Endothelial cell of umbilical vein (primary cell): ENCODE data around the gene RNF213. TPM values are rescaled to one million over a fixed set of nuclear protein-coding genes. Genes with fewer than 3 reads are reported as not detected.

Experiments used
- BruUV-seq: library from RNA; stranded (reverse); fragments of 400-500 nt; replicated peaks from 2 replicates; lab custom pipeline; 2021; lab: Mats Ljungman, UMichigan
- CTCF ChIA-PET: fragments of 300-600, 350-600 bp; sonication (Branson Sonifier 250); formaldehyde crosslinking; loops from one replicate; lab custom pipeline; 2021; ENCODE audit warnings: antibody characterized with exemption, inconsistent platforms; lab: Charles Lee
- POLR2A ChIA-PET: fragments of 300-600, 350-600 bp; sonication (Branson Sonifier 250); formaldehyde crosslinking; loops from one replicate; lab custom pipeline; 2021; ENCODE audit warnings: antibody characterized with exemption, inconsistent platforms; lab: Charles Lee
- DNase-seq: peaks from one replicate; pipeline ENCODE4 v3.0.0-alpha.2; 2011; ENCODE audit warnings: low read depth, low spot score
- FAIRE-seq: peaks from 2 replicates; lab custom pipeline; 2011; peaks lifted over from hg19 to GRCh38; lab: Jason Lieb, UNC
- H2AFZ ChIP-seq: 2 replicates; pipeline ENCODE4 v1.6.0; 2012; ENCODE audit warnings: low read depth, low read length, control low read depth, inconsistent platforms
- H3K27ac ChIP-seq: 2 replicates; pipeline ENCODE4 v1.5.1; 2011; ENCODE audit warnings: low read depth, mild to moderate bottlenecking, control low read depth, low read length, moderate library complexity; ENCODE audit not compliant: insufficient read depth
- H3K27me3 ChIP-seq, 2 experiments: 2 replicates each; pipeline versions ENCODE4 v1.6.0 to v1.6.1; 2011; ENCODE audit warnings: low read length in 2 of 2, mixed read lengths in 1 of 2; ENCODE audit not compliant: control insufficient read depth in 2 of 2, insufficient read depth in 2 of 2
- H3K36me3 ChIP-seq, 2 experiments: 2 replicates in 1 of 2; 3 replicates in 1 of 2; pipeline ENCODE4 v1.5.1; 2011; ENCODE audit warnings: low read length in 2 of 2, mild to moderate bottlenecking in 1 of 2, moderate library complexity in 1 of 2; ENCODE audit not compliant: control insufficient read depth in 2 of 2, insufficient read depth in 2 of 2; ENCODE audit errors: extremely low read depth in 1 of 2
- H3K4me1 ChIP-seq: 3 replicates; pipeline ENCODE4 v1.5.1; 2011; ENCODE audit warnings: mild to moderate bottlenecking, low read length; ENCODE audit not compliant: control insufficient read depth, insufficient read depth; ENCODE audit errors: extremely low read depth
- H3K4me2 ChIP-seq: 2 replicates; pipeline ENCODE4 v1.6.1; 2011; ENCODE audit warnings: low read length, control low read depth, mixed read lengths; ENCODE audit not compliant: insufficient read depth
- H3K4me3 ChIP-seq, 3 experiments: fragments of 200-600 bp in 1 of 3; sonication (generic), shearing (Covaris generic) in 1 of 3; replicated peaks in 1 of 3; 2 replicates each; pipeline ENCODE4 v1.5.1; 2011 to 2016; ENCODE audit warnings: control low read depth in 3 of 3, low read length in 3 of 3, mild to moderate bottlenecking in 2 of 3, inconsistent platforms in 1 of 3, low read depth in 1 of 3, moderate library complexity in 1 of 3; ENCODE audit not compliant: insufficient read depth in 1 of 3
- H3K79me2 ChIP-seq: 2 replicates; pipeline ENCODE4 v1.6.0; 2012; ENCODE audit warnings: low read length, inconsistent platforms; ENCODE audit not compliant: control insufficient read depth, insufficient read depth
- H3K9ac ChIP-seq: replicated peaks from 2 replicates; pipeline ENCODE3; 2011; ENCODE audit warnings: low read length, control low read depth; ENCODE audit not compliant: insufficient read depth; ENCODE audit errors: extremely low read depth
- H3K9me1 ChIP-seq: replicated peaks from 3 replicates; pipeline ENCODE4 v1.6.0; 2011; ENCODE audit warnings: mild to moderate bottlenecking, low read length; ENCODE audit not compliant: control insufficient read depth, insufficient read depth; ENCODE audit errors: extremely low read depth
- H3K9me3 ChIP-seq: replicated peaks from 2 replicates; pipeline ENCODE4 v1.5.1; 2012; ENCODE audit warnings: low read length, inconsistent platforms; ENCODE audit not compliant: control insufficient read depth, insufficient read depth
- H4K20me1 ChIP-seq: replicated peaks from 2 replicates; pipeline ENCODE3; 2011; ENCODE audit warnings: mild to moderate bottlenecking, low read length; ENCODE audit not compliant: control insufficient read depth, insufficient read depth; ENCODE audit errors: extremely low read depth
- EZH2 ChIP-seq: IDR thresholded peaks from 2 replicates; pipeline ENCODE4 v1.6.1; 2012; ENCODE audit warnings: borderline replicate concordance, low read depth, mild to moderate bottlenecking, moderate library complexity, low read length, inconsistent platforms; ENCODE audit not compliant: severe bottlenecking
- FOS ChIP-seq: IDR thresholded peaks from 2 replicates; pipeline ENCODE4 v1.6.1; 2011; ENCODE audit warnings: mild to moderate bottlenecking, low read length, moderate library complexity, borderline replicate concordance; ENCODE audit not compliant: insufficient read depth
- GATA2 ChIP-seq: IDR thresholded peaks from 2 replicates; pipeline ENCODE4 v1.7.0; 2011; ENCODE audit warnings: low read depth, mild to moderate bottlenecking, moderate library complexity, mixed read lengths, low read length; ENCODE audit not compliant: insufficient read length, insufficient read depth
- JUN ChIP-seq: IDR thresholded peaks from 2 replicates; pipeline ENCODE4 v1.6.1; 2011; ENCODE audit warnings: borderline replicate concordance, low read depth; ENCODE audit not compliant: insufficient read length, insufficient read depth
- MYC ChIP-seq: IDR thresholded peaks from one replicate; pipeline ENCODE4 v1.6.1; 2011; ENCODE audit warnings: mild to moderate bottlenecking, low read depth, low read length
- POLR2A ChIP-seq: IDR thresholded peaks from 2 replicates; pipeline ENCODE4 v1.6.1; 2012; ENCODE audit warnings: low read depth, mild to moderate bottlenecking, control low read depth, low read length
- POLR2AphosphoS5 ChIP-seq: IDR thresholded peaks from 2 replicates; pipeline ENCODE4 v1.6.1; 2012; ENCODE audit warnings: low read depth, mild to moderate bottlenecking, control low read depth, low read length, moderate library complexity; ENCODE audit not compliant: insufficient read depth
- dilution Hi-C: fragments of 300-500 bp; cut with MboI; formaldehyde crosslinking; loops from one replicate; pipeline ENCODE4 v1.15.0; 2019; ENCODE audit warnings: low sequenced_read_pairs; ENCODE audit not compliant: extremely low pct_ligation_motif_present
- intact Hi-C: fragments of 100-400 bp; cut with micrococcal nuclease; formaldehyde crosslinking; loops from one replicate; pipeline ENCODE4 v1.10.0; 2022
- polyA plus RNA-seq, 4 experiments: library from polyadenylated mRNA; depleted of rRNA in 3 of 4; stranded (reverse) in 3 of 4; unstranded in 1 of 4; fragments of >200 nt; gene quantifications; 2 replicates each; pipeline versions ENCODE4 v1.2.1 to v1.2.3, GENCODE V29; 2011 to 2012; ENCODE audit warnings: missing spikeins in 1 of 4
- total RNA-seq: library from RNA; stranded (reverse); gene quantifications from 2 replicates; pipeline ENCODE4 v1.2.3, GENCODE V29; 2021
- TF ChIP-seq, protein P1 (sequence below): IDR thresholded peaks from 2 replicates; pipeline ENCODE4 v1.6.1; 2011; ENCODE audit not compliant: insufficient read depth, insufficient read length
- TF ChIP-seq, protein P2 (sequence below), 2 donors: IDR thresholded peaks; 1 replicate in 1 of 2; 2 replicates in 1 of 2; pipeline ENCODE4 v1.5.1; 2011; ENCODE audit warnings: low read length in 2 of 2, mild to moderate bottlenecking in 2 of 2, moderate library complexity in 2 of 2, control low read depth in 1 of 2, inconsistent platforms in 1 of 2, low read depth in 1 of 2; ENCODE audit not compliant: insufficient read depth in 1 of 2; ENCODE audit errors: extremely low read depth in 1 of 2

The RNF213 gene
- total and polyA plus RNA-seq, 2 donors (not counting 3 experiments of a cell fraction or from before 2014, with no cell fraction given), result 36.5 to 116 TPM

DNA sequence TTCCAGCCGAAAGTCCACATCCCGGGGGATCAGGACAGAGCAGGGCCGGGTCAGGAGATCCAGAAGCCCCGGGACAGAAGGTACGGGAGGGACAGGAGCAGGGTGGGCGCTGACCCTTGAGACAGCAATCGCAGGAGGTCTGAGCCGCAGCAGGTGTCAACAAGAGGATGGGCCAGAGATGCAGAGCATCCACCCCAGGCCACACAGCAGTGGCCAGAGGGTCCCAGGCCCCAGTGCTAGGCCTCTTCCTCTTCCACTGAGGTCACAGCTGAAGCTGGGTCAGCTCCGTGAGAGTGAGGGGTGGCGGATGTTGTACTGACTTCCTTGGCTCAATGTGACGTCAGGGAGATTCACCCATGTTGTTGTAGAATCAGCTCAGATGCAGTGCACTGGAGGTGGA, 8.7 kb upstream of the RNF213 start:
- Histone ChIP-seq H3K4me3 (no peak overlapping the region), H3K27ac (no peak overlapping the region), H3K27me3 (no peaks in the 10 kb centered on the region), H2AFZ (no peak overlapping the region), H3K36me3 (peaks cover 0 to 4% of the 10 kb centered on the region in 2 experiments), H3K9ac (no peak overlapping the region), H3K4me2 (no peak overlapping the region), H3K4me1 (peaks cover 17% of the 10 kb centered on the region), H3K9me3 (no peaks in the 10 kb centered on the region), H4K20me1 (no peaks in the 10 kb centered on the region), H3K9me1 (no peaks in the 10 kb centered on the region), H3K79me2 (no peaks in the 10 kb centered on the region)
- DNase-seq (no peak), FAIRE-seq (no peak)
- no TSS peak for BruUV-seq
- intact Hi-C loops, result no loop called here
- ChIA-PET CTCF (interaction anchor here (1.0 kb wide), 1 partner anchor 56 kb away, joined by 7 read pairs; no protein-coding TSS in a partner anchor), POLR2A (no interaction called here)
- dilution Hi-C loops, result no loop called here
- TF ChIP-seq EZH2 (no peak), JUN (no peak), MYC (no peak), GATA2 (no peak), POLR2AphosphoS5 (no peak), POLR2A (no peak), FOS (no peak)
- TF ChIP-seq, protein P1, sequence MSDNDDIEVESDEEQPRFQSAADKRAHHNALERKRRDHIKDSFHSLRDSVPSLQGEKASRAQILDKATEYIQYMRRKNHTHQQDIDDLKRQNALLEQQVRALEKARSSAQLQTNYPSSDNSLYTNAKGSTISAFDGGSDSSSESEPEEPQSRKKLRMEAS, result no peak
- TF ChIP-seq, protein P2, sequence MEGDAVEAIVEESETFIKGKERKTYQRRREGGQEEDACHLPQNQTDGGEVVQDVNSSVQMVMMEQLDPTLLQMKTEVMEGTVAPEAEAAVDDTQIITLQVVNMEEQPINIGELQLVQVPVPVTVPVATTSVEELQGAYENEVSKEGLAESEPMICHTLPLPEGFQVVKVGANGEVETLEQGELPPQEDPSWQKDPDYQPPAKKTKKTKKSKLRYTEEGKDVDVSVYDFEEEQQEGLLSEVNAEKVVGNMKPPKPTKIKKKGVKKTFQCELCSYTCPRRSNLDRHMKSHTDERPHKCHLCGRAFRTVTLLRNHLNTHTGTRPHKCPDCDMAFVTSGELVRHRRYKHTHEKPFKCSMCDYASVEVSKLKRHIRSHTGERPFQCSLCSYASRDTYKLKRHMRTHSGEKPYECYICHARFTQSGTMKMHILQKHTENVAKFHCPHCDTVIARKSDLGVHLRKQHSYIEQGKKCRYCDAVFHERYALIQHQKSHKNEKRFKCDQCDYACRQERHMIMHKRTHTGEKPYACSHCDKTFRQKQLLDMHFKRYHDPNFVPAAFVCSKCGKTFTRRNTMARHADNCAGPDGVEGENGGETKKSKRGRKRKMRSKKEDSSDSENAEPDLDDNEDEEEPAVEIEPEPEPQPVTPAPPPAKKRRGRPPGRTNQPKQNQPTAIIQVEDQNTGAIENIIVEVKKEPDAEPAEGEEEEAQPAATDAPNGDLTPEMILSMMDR (IDR thresholded peaks at IDR 0.05; ENCODE audit: extremely low read depth in 1 of 2, insufficient read depth in 1 of 2, low read depth in 1 of 2, low read length in 2 of 2), result no peak
